SK-N-SH (cell line): ENCODE measurements around the gene C19orf33. TPM values are rescaled to one million over a fixed set of nuclear protein-coding genes. Genes with fewer than 3 reads are reported as not detected.

Experiments
- CTCF ChIA-PET: fragments of 300-600, 350-600 bp; formaldehyde crosslinking; extraction: SDS; loops from one replicate; lab custom pipeline; 2021; lab: Yijun Ruan, JAX
- POLR2A ChIA-PET: fragments of 350-600 bp; sonication (Branson Sonifier 250); formaldehyde crosslinking; extraction: SDS; loops from one replicate; lab custom pipeline; 2020; ENCODE audit warnings: antibody characterized with exemption, inconsistent platforms; lab: Yijun Ruan, JAX
- DNase-seq: peaks from one replicate; pipeline ENCODE4 v3.0.0; 2012
- H2AFZ ChIP-seq: fragments of 200-600 bp; sonication (generic); 2 replicates; pipeline ENCODE4 v1.8.1; 2016; ENCODE audit warnings: antibody characterized with exemption, mild to moderate bottlenecking, low read depth
- H3F3A ChIP-seq: fragments of 200-600 bp; sonication (generic); replicated peaks from 2 replicates; pipeline ENCODE3; 2016; ENCODE audit warnings: antibody characterized with exemption, mild to moderate bottlenecking; ENCODE audit not compliant: insufficient read depth
- H3K27ac ChIP-seq, 2 experiments: fragments of 200-500 bp in 1 of 2; fragments of 200-600 bp in 1 of 2; sonication (Bioruptor generic) in 1 of 2; sonication (generic), shearing (Covaris generic) in 1 of 2; 2 replicates each; pipeline versions ENCODE4 v1.5.1 to v1.6.1; 2014 to 2016; ENCODE audit warnings: low read depth in 2 of 2, inconsistent platforms in 1 of 2, low read length in 1 of 2, mild to moderate bottlenecking in 1 of 2, mixed read lengths in 1 of 2
- H3K27me3 ChIP-seq: fragments of 200-600 bp; sonication (generic), shearing (Covaris generic); 2 replicates; pipeline ENCODE4 v1.6.1; 2016; ENCODE audit warnings: mixed run types; ENCODE audit not compliant: insufficient read depth
- H3K36me3 ChIP-seq, 2 experiments: fragments of 200-500 bp in 1 of 2; fragments of 200-600 bp in 1 of 2; sonication (Bioruptor generic) in 1 of 2; sonication (generic) in 1 of 2; replicated peaks in 1 of 2; 2 replicates each; pipeline versions ENCODE3 to v1.5.1; 2014 to 2016; ENCODE audit warnings: low read length in 1 of 2, mild to moderate bottlenecking in 1 of 2; ENCODE audit not compliant: insufficient read depth in 2 of 2, control insufficient read depth in 1 of 2
- H3K4me1 ChIP-seq, 2 experiments: fragments of 200-500 bp in 1 of 2; fragments of 200-600 bp in 1 of 2; sonication (Bioruptor generic) in 1 of 2; sonication (generic), shearing (Covaris generic) in 1 of 2; 2 replicates each; pipeline versions ENCODE4 v1.5.1 to v1.6.1; 2014 to 2016; ENCODE audit warnings: low read depth in 1 of 2, low read length in 1 of 2, mixed run types in 1 of 2; ENCODE audit not compliant: insufficient read depth in 2 of 2, control insufficient read depth in 1 of 2
- H3K4me2 ChIP-seq: fragments of 200-600 bp; sonication (generic), shearing (Covaris generic); 2 replicates; pipeline ENCODE4 v1.6.1; 2017; ENCODE audit warnings: mixed run types
- H3K4me3 ChIP-seq, 2 experiments: fragments of 200-500 bp in 1 of 2; fragments of 200-600 bp in 1 of 2; sonication (Bioruptor generic) in 1 of 2; sonication (generic), shearing (Covaris generic) in 1 of 2; 2 replicates each; pipeline versions ENCODE4 v1.5.1 to v1.8.1; 2014 to 2016; ENCODE audit warnings: low read depth in 2 of 2, inconsistent platforms in 1 of 2, low read length in 1 of 2, mild to moderate bottlenecking in 1 of 2, mixed read lengths in 1 of 2, moderate library complexity in 1 of 2
- H3K79me2 ChIP-seq: fragments of 200-600 bp; sonication (generic); 2 replicates; pipeline ENCODE4 v1.8.1; 2017; ENCODE audit warnings: mild to moderate bottlenecking; ENCODE audit not compliant: insufficient read depth
- H3K9ac ChIP-seq: fragments of 200-600 bp; sonication (generic); 2 replicates; pipeline ENCODE4 v1.6.1; 2017; ENCODE audit warnings: mixed run types
- H3K9me2 ChIP-seq: fragments of 200-600 bp; sonication (generic); 2 replicates; pipeline ENCODE4 v1.6.1; 2017; ENCODE audit warnings: mixed run types
- H3K9me3 ChIP-seq: fragments of 200-600 bp; sonication (generic); 2 replicates; pipeline ENCODE4 v1.6.1; 2017; ENCODE audit warnings: mixed run types, mild to moderate bottlenecking, moderate library complexity
- H4K20me1 ChIP-seq: fragments of 200-600 bp; sonication (generic); 2 replicates; pipeline ENCODE4 v1.6.1; 2017; ENCODE audit warnings: mild to moderate bottlenecking, mixed run types; ENCODE audit not compliant: insufficient read depth
- FOSL2 ChIP-seq: IDR thresholded peaks from 2 replicates; pipeline ENCODE4 v1.4.0; 2012; ENCODE audit warnings: low read depth, mild to moderate bottlenecking, moderate library complexity, borderline replicate concordance
- GABPA ChIP-seq: IDR thresholded peaks from 2 replicates; pipeline ENCODE4 v1.4.0; 2012; ENCODE audit warnings: low read depth, mild to moderate bottlenecking
- JUND ChIP-seq: IDR thresholded peaks from 2 replicates; pipeline ENCODE4 v1.4.0; 2012
- MAX ChIP-seq: IDR thresholded peaks from 2 replicates; pipeline ENCODE4 v1.4.0; 2012; ENCODE audit warnings: low read depth
- RXRA ChIP-seq: IDR thresholded peaks from 2 replicates; pipeline ENCODE4 v1.4.0; 2012; ENCODE audit warnings: low read depth, mild to moderate bottlenecking, borderline replicate concordance
- SMC3 ChIP-seq: IDR thresholded peaks from 2 replicates; pipeline ENCODE4 v1.6.1; 2012; ENCODE audit warnings: low read depth, low read length, improper control_type of control experiment
- TCF12 ChIP-seq: IDR thresholded peaks from 2 replicates; pipeline ENCODE4 v1.4.0; 2012
- TEAD4 ChIP-seq: IDR thresholded peaks from 2 replicates; pipeline ENCODE4 v1.4.0; 2012; ENCODE audit warnings: mild to moderate bottlenecking, borderline replicate concordance; ENCODE audit not compliant: insufficient read depth
- WGBS: methylation state at CpG from one replicate; pipeline ENCODE4 v1.1.6; 2017; ENCODE audit warnings: low lambda C conversion rate; 5-methylcytosine and 5-hydroxymethylcytosine counted together
- polyA plus RNA-seq, 3 experiments: library from polyadenylated mRNA; depleted of rRNA; stranded (reverse); fragments of >200 nt; gene quantifications; 2 replicates each; pipeline ENCODE4 v1.2.3, GENCODE V29; 2012

Gene C19orf33
- polyA plus RNA-seq, 1 of the 3 experiments (the other 2 are of a cell fraction) = not detected

DNA sequence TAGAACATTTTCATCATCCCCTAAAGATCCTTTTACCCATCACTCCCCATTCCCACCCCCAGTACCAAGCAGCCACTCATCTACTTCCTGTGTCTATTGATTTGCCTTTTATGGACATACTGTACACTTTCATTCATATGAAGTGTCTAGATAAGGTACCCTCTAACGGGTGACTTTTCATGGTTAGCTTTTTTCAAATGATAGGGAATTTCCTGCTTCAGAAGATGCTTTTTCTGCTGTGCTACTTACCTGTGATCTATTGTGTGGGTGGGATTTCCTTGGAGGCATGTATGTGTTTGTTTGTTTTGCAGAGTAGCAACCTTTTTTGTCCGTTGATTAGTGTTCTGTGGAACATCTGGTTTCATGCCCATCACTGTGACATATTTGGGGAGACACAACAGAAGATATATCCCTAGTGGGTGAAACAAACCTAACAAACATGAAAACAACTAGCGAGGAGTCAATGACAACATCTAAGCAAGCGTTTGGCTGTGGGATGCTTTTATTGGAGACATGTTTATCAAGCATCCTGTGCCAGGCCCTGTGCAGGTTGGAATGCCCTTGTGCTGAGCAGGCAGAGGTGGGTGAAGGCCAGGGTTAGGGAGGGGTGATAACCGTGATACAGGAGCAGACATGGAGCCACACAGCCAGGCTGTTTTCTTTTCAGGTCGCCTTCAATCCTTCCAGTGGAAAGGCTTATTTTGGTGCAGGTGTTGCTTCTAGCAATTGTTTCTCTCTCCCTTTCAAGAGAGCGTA is 22.1 kb upstream of the C19orf33 start:
- Histone ChIP-seq H2AFZ (no peak overlapping the region), H3K4me1 (peaks cover 8 to 9% of the 10 kb centered on the region in 2 experiments; a peak in 3 of 4 replicates), H4K20me1 (no peaks in the 10 kb centered on the region), H3K27me3 (no peaks in the 10 kb centered on the region), H3K9me2 (no peaks in the 10 kb centered on the region), H3K27ac (no peak overlapping the region), H3K9ac (no peak overlapping the region), H3K36me3 (no peaks in the 10 kb centered on the region), H3K4me2 (no peak overlapping the region), H3K9me3 (no peaks in the 10 kb centered on the region), H3K4me3 (no peak overlapping the region), H3F3A (peaks cover 8% of the 10 kb centered on the region), H3K79me2 (no peaks in the 10 kb centered on the region)
- ChIA-PET POLR2A (no interaction called here), CTCF (interaction anchor here (1.1 to 1.3 kb wide), 3 partner anchors 38 to 54 kb away, joined by 3 to 6 read pairs (median 3); partner anchors contain the start of gene CATSPERG)
- TF ChIP-seq SMC3 = no peak
- TF ChIP-seq GABPA = no peak
- no peak for TF ChIP-seq RXRA
- DNase-seq = no peak
- WGBS = 87% methylated on average over 7 of the region's 7 CpGs

DNA sequence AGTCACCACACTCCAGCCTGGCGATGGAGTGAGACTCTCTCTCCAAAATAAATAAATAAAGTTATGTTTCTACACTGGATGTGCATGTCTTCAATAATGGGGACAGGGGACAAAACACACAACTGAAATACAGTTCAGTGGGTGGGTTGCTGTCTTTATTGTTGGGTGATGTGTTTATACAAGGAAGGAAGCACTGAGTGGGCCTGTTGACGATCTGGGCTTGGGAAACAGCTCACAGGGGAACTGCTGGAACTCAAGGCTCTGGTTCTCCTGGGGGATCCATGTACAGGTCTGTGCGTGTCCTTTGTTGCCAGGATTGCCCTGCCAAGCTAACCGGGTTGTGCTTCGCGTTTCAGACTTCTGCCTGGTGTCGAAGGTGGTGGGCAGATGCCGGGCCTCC is 20.8 kb upstream of the C19orf33 start:
- H3F3A ChIP-seq = peaks cover under 1% of the 10 kb centered on the region
- DNase-seq = no peak
- H3K27ac ChIP-seq = no peak overlapping the region
- H4K20me1 ChIP-seq = no peaks in the 10 kb centered on the region
- ChIA-PET POLR2A (no interaction called here), CTCF (interaction anchor here (1.1 to 1.2 kb wide), 2 partner anchors 49 to 53 kb away, joined by 3 read pairs; partner anchors contain the start of gene CATSPERG)
- no peaks in the 10 kb centered on the region for H3K9me3 ChIP-seq
- WGBS = 85% methylated on average over 4 of the region's 8 CpGs
- H3K4me2 ChIP-seq = no peak overlapping the region
- H3K36me3 ChIP-seq = no peaks in the 10 kb centered on the region
- TF ChIP-seq MAX (no peak), JUND (no peak), FOSL2 (no peak), TCF12 (no peak)
- no peak overlapping the region for H2AFZ ChIP-seq
- no peak overlapping the region for H3K9ac ChIP-seq
- no peaks in the 10 kb centered on the region for H3K27me3 ChIP-seq
- H3K4me1 ChIP-seq = peaks cover under 1 to 12% of the 10 kb centered on the region in 2 experiments; a peak in 3 of 4 replicates
- H3K79me2 ChIP-seq = no peaks in the 10 kb centered on the region
- no peak overlapping the region for H3K4me3 ChIP-seq
- H3K9me2 ChIP-seq = no peaks in the 10 kb centered on the region

GRCh38 chr19:38284422-38284821 is 19.6 kb upstream of the C19orf33 start:
- no peak for DNase-seq
- Histone ChIP-seq H3F3A (no peaks in the 10 kb centered on the region), H3K4me1 (peaks cover 0 to 17% of the 10 kb centered on the region in 2 experiments; a peak in 1 of 4 replicates), H3K4me3 (no peak overlapping the region), H3K36me3 (no peaks in the 10 kb centered on the region), H4K20me1 (no peaks in the 10 kb centered on the region), H2AFZ (no peak overlapping the region), H3K27ac (no peak overlapping the region), H3K9me3 (no peaks in the 10 kb centered on the region), H3K79me2 (no peaks in the 10 kb centered on the region), H3K27me3 (no peaks in the 10 kb centered on the region), H3K9me2 (no peaks in the 10 kb centered on the region), H3K4me2 (no peak overlapping the region), H3K9ac (no peak overlapping the region)
- no peak for TF ChIP-seq TEAD4
- ChIA-PET POLR2A (no interaction called here), CTCF (no interaction called here)
- WGBS = 90% methylated on average over 7 of the region's 7 CpGs
